DMS 273 (cell line): ENCODE data around the gene FH.

Experiments
- DNase-seq: peaks from one replicate; lab custom pipeline; 2025; ENCODE audit not compliant: unreplicated experiment; lab: John Stamatoyannopoulos, UW

Gene FH

GRCh38 chr1:241460098-241460873 lies 59.3 kb downstream of the FH start:
- DNase-seq, result no peak

GRCh38 chr1:241459186-241459802 lies 60.3 kb downstream of the FH start:
- no peak for DNase-seq

- no peak for DNase-seq
Observed at GRCh38 chr1:241457421-241457820, 62.1 kb downstream of the FH start.

GRCh38 chr1:241456743-241457142 lies 62.8 kb downstream of the FH start:
- no peak for DNase-seq

- no peak for DNase-seq
Observed at GRCh38 chr1:241453732-241454131, 65.8 kb downstream of the FH start.

- no peak for DNase-seq
Observed at GRCh38 chr1:241451956-241452355, 67.6 kb downstream of the FH start.
